Endothelial cell of umbilical vein (primary cell): ENCODE results near the gene MAGED1. TPM values are rescaled to one million over a fixed set of nuclear protein-coding genes. Genes with fewer than 3 reads are reported as not detected.
A peak's percentile ranks its signal among the peaks of the same experiment; 100 is the strongest.

ENCODE experiments used
- BruUV-seq: library from RNA; stranded (reverse); fragments of 400-500 nt; replicated peaks from 2 replicates; lab custom pipeline; 2021; lab: Mats Ljungman, UMichigan
- CTCF ChIA-PET: fragments of 300-600, 350-600 bp; sonication (Branson Sonifier 250); formaldehyde crosslinking; loops from one replicate; lab custom pipeline; 2021; ENCODE audit warnings: antibody characterized with exemption, inconsistent platforms; lab: Charles Lee
- POLR2A ChIA-PET: fragments of 300-600, 350-600 bp; sonication (Branson Sonifier 250); formaldehyde crosslinking; loops from one replicate; lab custom pipeline; 2021; ENCODE audit warnings: antibody characterized with exemption, inconsistent platforms; lab: Charles Lee
- DNase-seq: peaks from one replicate; pipeline ENCODE4 v3.0.0-alpha.2; 2011; ENCODE audit warnings: low read depth, low spot score
- FAIRE-seq: peaks from 2 replicates; lab custom pipeline; 2011; peaks lifted over from hg19 to GRCh38; lab: Jason Lieb, UNC
- H2AFZ ChIP-seq: 2 replicates; pipeline ENCODE4 v1.6.0; 2012; ENCODE audit warnings: low read depth, low read length, control low read depth, inconsistent platforms
- H3K27ac ChIP-seq: 2 replicates; pipeline ENCODE4 v1.5.1; 2011; ENCODE audit warnings: low read depth, mild to moderate bottlenecking, control low read depth, low read length, moderate library complexity; ENCODE audit not compliant: insufficient read depth
- H3K27me3 ChIP-seq, 2 experiments: 2 replicates each; pipeline versions ENCODE4 v1.6.0 to v1.6.1; 2011; ENCODE audit warnings: low read length in 2 of 2, mixed read lengths in 1 of 2; ENCODE audit not compliant: control insufficient read depth in 2 of 2, insufficient read depth in 2 of 2
- H3K36me3 ChIP-seq, 2 experiments: 2 replicates in 1 of 2; 3 replicates in 1 of 2; pipeline ENCODE4 v1.5.1; 2011; ENCODE audit warnings: low read length in 2 of 2, mild to moderate bottlenecking in 1 of 2, moderate library complexity in 1 of 2; ENCODE audit not compliant: control insufficient read depth in 2 of 2, insufficient read depth in 2 of 2; ENCODE audit errors: extremely low read depth in 1 of 2
- H3K4me1 ChIP-seq: 3 replicates; pipeline ENCODE4 v1.5.1; 2011; ENCODE audit warnings: mild to moderate bottlenecking, low read length; ENCODE audit not compliant: control insufficient read depth, insufficient read depth; ENCODE audit errors: extremely low read depth
- H3K4me2 ChIP-seq: 2 replicates; pipeline ENCODE4 v1.6.1; 2011; ENCODE audit warnings: low read length, control low read depth, mixed read lengths; ENCODE audit not compliant: insufficient read depth
- H3K4me3 ChIP-seq, 3 experiments: fragments of 200-600 bp in 1 of 3; sonication (generic), shearing (Covaris generic) in 1 of 3; replicated peaks in 1 of 3; 2 replicates each; pipeline ENCODE4 v1.5.1; 2011 to 2016; ENCODE audit warnings: control low read depth in 3 of 3, low read length in 3 of 3, mild to moderate bottlenecking in 2 of 3, inconsistent platforms in 1 of 3, low read depth in 1 of 3, moderate library complexity in 1 of 3; ENCODE audit not compliant: insufficient read depth in 1 of 3
- H3K79me2 ChIP-seq: 2 replicates; pipeline ENCODE4 v1.6.0; 2012; ENCODE audit warnings: low read length, inconsistent platforms; ENCODE audit not compliant: control insufficient read depth, insufficient read depth
- H3K9ac ChIP-seq: replicated peaks from 2 replicates; pipeline ENCODE3; 2011; ENCODE audit warnings: low read length, control low read depth; ENCODE audit not compliant: insufficient read depth; ENCODE audit errors: extremely low read depth
- H3K9me1 ChIP-seq: replicated peaks from 3 replicates; pipeline ENCODE4 v1.6.0; 2011; ENCODE audit warnings: mild to moderate bottlenecking, low read length; ENCODE audit not compliant: control insufficient read depth, insufficient read depth; ENCODE audit errors: extremely low read depth
- H3K9me3 ChIP-seq: replicated peaks from 2 replicates; pipeline ENCODE4 v1.5.1; 2012; ENCODE audit warnings: low read length, inconsistent platforms; ENCODE audit not compliant: control insufficient read depth, insufficient read depth
- H4K20me1 ChIP-seq: replicated peaks from 2 replicates; pipeline ENCODE3; 2011; ENCODE audit warnings: mild to moderate bottlenecking, low read length; ENCODE audit not compliant: control insufficient read depth, insufficient read depth; ENCODE audit errors: extremely low read depth
- EZH2 ChIP-seq: IDR thresholded peaks from 2 replicates; pipeline ENCODE4 v1.6.1; 2012; ENCODE audit warnings: borderline replicate concordance, low read depth, mild to moderate bottlenecking, moderate library complexity, low read length, inconsistent platforms; ENCODE audit not compliant: severe bottlenecking
- FOS ChIP-seq: IDR thresholded peaks from 2 replicates; pipeline ENCODE4 v1.6.1; 2011; ENCODE audit warnings: mild to moderate bottlenecking, low read length, moderate library complexity, borderline replicate concordance; ENCODE audit not compliant: insufficient read depth
- GATA2 ChIP-seq: IDR thresholded peaks from 2 replicates; pipeline ENCODE4 v1.7.0; 2011; ENCODE audit warnings: low read depth, mild to moderate bottlenecking, moderate library complexity, mixed read lengths, low read length; ENCODE audit not compliant: insufficient read length, insufficient read depth
- JUN ChIP-seq: IDR thresholded peaks from 2 replicates; pipeline ENCODE4 v1.6.1; 2011; ENCODE audit warnings: borderline replicate concordance, low read depth; ENCODE audit not compliant: insufficient read length, insufficient read depth
- MYC ChIP-seq: IDR thresholded peaks from one replicate; pipeline ENCODE4 v1.6.1; 2011; ENCODE audit warnings: mild to moderate bottlenecking, low read depth, low read length
- POLR2A ChIP-seq: IDR thresholded peaks from 2 replicates; pipeline ENCODE4 v1.6.1; 2012; ENCODE audit warnings: low read depth, mild to moderate bottlenecking, control low read depth, low read length
- POLR2AphosphoS5 ChIP-seq: IDR thresholded peaks from 2 replicates; pipeline ENCODE4 v1.6.1; 2012; ENCODE audit warnings: low read depth, mild to moderate bottlenecking, control low read depth, low read length, moderate library complexity; ENCODE audit not compliant: insufficient read depth
- dilution Hi-C: fragments of 300-500 bp; cut with MboI; formaldehyde crosslinking; loops from one replicate; pipeline ENCODE4 v1.15.0; 2019; ENCODE audit warnings: low sequenced_read_pairs; ENCODE audit not compliant: extremely low pct_ligation_motif_present
- intact Hi-C: fragments of 100-400 bp; cut with micrococcal nuclease; formaldehyde crosslinking; loops from one replicate; pipeline ENCODE4 v1.10.0; 2022
- polyA plus RNA-seq, 4 experiments: library from polyadenylated mRNA; depleted of rRNA in 3 of 4; stranded (reverse) in 3 of 4; unstranded in 1 of 4; fragments of >200 nt; gene quantifications; 2 replicates each; pipeline versions ENCODE4 v1.2.1 to v1.2.3, GENCODE V29; 2011 to 2012; ENCODE audit warnings: missing spikeins in 1 of 4
- total RNA-seq: library from RNA; stranded (reverse); gene quantifications from 2 replicates; pipeline ENCODE4 v1.2.3, GENCODE V29; 2021
- TF ChIP-seq, protein P1 (sequence below), 2 donors: IDR thresholded peaks; 1 replicate in 1 of 2; 2 replicates in 1 of 2; pipeline ENCODE4 v1.5.1; 2011; ENCODE audit warnings: low read length in 2 of 2, mild to moderate bottlenecking in 2 of 2, moderate library complexity in 2 of 2, control low read depth in 1 of 2, inconsistent platforms in 1 of 2, low read depth in 1 of 2; ENCODE audit not compliant: insufficient read depth in 1 of 2; ENCODE audit errors: extremely low read depth in 1 of 2
- TF ChIP-seq, protein P2 (sequence below): IDR thresholded peaks from 2 replicates; pipeline ENCODE4 v1.6.1; 2011; ENCODE audit not compliant: insufficient read depth, insufficient read length

Gene MAGED1
- total and polyA plus RNA-seq, 2 donors (not counting 3 experiments of a cell fraction or from before 2014, with no cell fraction given): 192 to 198 TPM

DNA sequence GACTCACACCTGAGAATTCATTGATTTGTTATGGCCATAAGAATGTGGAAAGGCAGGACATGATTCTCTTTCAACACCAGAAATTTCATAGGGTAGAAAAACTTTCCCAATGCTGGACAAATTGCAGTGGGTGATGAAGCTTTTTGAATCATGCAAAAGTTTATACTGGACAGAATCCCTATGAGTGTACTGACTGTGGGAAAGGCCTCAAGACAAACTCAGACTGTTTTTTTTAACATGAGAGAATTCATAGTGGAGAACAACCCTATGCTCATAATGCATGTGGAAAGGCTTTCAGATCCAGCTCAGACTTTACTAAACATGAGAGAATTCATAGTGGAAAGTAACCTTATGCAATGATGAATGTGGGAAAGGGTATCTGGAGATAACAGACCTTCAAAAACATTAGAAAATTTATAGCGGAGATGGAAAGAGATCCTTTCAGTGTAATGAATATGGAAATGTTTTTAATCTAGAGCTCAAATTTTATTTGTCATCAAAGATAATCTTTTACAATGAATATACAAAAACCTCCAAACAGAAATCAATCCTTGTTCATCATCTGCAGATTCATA is 36.2 kb upstream of the MAGED1 start:
- H3K27ac ChIP-seq: no peak overlapping the region
- no peaks in the 10 kb centered on the region for H3K79me2 ChIP-seq
- intact Hi-C loops: no loop called here
- DNase-seq (no peak), FAIRE-seq (peak; percentile 42)
- H3K4me2 ChIP-seq: no peak overlapping the region
- no peak for TF ChIP-seq POLR2A
- no peak for TF ChIP-seq GATA2
- no peak for TF ChIP-seq MYC
- TF ChIP-seq, protein P1, sequence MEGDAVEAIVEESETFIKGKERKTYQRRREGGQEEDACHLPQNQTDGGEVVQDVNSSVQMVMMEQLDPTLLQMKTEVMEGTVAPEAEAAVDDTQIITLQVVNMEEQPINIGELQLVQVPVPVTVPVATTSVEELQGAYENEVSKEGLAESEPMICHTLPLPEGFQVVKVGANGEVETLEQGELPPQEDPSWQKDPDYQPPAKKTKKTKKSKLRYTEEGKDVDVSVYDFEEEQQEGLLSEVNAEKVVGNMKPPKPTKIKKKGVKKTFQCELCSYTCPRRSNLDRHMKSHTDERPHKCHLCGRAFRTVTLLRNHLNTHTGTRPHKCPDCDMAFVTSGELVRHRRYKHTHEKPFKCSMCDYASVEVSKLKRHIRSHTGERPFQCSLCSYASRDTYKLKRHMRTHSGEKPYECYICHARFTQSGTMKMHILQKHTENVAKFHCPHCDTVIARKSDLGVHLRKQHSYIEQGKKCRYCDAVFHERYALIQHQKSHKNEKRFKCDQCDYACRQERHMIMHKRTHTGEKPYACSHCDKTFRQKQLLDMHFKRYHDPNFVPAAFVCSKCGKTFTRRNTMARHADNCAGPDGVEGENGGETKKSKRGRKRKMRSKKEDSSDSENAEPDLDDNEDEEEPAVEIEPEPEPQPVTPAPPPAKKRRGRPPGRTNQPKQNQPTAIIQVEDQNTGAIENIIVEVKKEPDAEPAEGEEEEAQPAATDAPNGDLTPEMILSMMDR (IDR thresholded peaks at IDR 0.05; ENCODE audit: extremely low read depth in 1 of 2, insufficient read depth in 1 of 2, low read depth in 1 of 2, low read length in 2 of 2): no peak
- TF ChIP-seq EZH2: no peak
- no peak for TF ChIP-seq JUN
- no peak for TF ChIP-seq FOS
- TF ChIP-seq, protein P2, sequence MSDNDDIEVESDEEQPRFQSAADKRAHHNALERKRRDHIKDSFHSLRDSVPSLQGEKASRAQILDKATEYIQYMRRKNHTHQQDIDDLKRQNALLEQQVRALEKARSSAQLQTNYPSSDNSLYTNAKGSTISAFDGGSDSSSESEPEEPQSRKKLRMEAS: no peak
- TF ChIP-seq POLR2AphosphoS5: no peak
- H2AFZ ChIP-seq: no peak overlapping the region
- POLR2A ChIA-PET: no interaction called here
- no peaks in the 10 kb centered on the region for H3K36me3 ChIP-seq
- CTCF ChIA-PET: interaction anchor here (0.8 kb wide), 1 partner anchor 216 kb away, joined by 3 read pairs; no protein-coding TSS in a partner anchor
- BruUV-seq: no TSS peak
- H3K27me3 ChIP-seq: no peaks in the 10 kb centered on the region
- H3K9me3 ChIP-seq: no peaks in the 10 kb centered on the region
- H3K4me3 ChIP-seq: no peak overlapping the region
- no peaks in the 10 kb centered on the region for H4K20me1 ChIP-seq
- dilution Hi-C loops: no loop called here
- H3K4me1 ChIP-seq: no peaks in the 10 kb centered on the region
- no peak overlapping the region for H3K9ac ChIP-seq
- H3K9me1 ChIP-seq: no peaks in the 10 kb centered on the region
